NT2/D1 (cell line): Measurements from ENCODE around the gene TUNAR.

Experiments used
- SUZ12 ChIP-seq: IDR thresholded peaks from 2 replicates; pipeline ENCODE4 v1.6.1; 2011; ENCODE audit not compliant: insufficient read length, insufficient read depth; ENCODE audit errors: extremely low read depth
- YY1 ChIP-seq: IDR thresholded peaks from 2 replicates; pipeline ENCODE4 v1.6.1; 2011; ENCODE audit not compliant: insufficient read length, insufficient read depth
- ZNF274 ChIP-seq: IDR thresholded peaks from 2 replicates; pipeline ENCODE4 v1.6.1; 2011; ENCODE audit warnings: mild to moderate bottlenecking, low read depth, low read length

DNA sequence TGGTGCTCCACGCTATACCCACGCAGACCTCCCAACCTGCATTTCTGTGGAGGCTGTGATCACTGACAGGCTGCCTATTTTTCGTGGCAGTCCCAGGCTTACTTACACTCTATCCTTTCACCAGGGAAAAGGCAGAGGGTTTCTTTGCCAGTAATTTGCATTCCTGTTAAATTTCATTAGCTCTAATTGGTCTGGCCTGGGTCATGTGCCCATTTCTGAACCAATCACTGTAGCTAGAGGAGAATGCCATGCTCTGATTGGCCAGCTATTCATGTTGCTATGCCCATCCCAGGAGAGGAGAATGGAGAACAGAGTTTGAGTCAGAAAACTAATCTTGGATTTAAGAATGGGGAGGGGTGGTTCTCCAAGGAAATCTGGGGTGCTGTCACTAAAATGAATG, 43.2 kb upstream of the TUNAR start:
- TF ChIP-seq ZNF274, result no peak
- no peak for TF ChIP-seq SUZ12
- TF ChIP-seq YY1, result no peak
